GM12865 (cell line): ENCODE results near the gene RPIA.

Source experiments
- DNase-seq: peaks from one replicate; pipeline ENCODE4 v3.0.0; 2010; ENCODE audit warnings: low read depth
- H3K4me3 ChIP-seq: 2 replicates; pipeline ENCODE4 v1.5.1; 2011; ENCODE audit warnings: mild to moderate bottlenecking, low read depth, low read length, control low read depth
- CTCF ChIP-seq: IDR thresholded peaks from 2 replicates; pipeline ENCODE4 v1.5.1; 2011; ENCODE audit warnings: low read length, control low read depth, low read depth, inconsistent platforms; ENCODE audit not compliant: insufficient read depth; ENCODE audit errors: missing control alignments

RPIA gene

DNA sequence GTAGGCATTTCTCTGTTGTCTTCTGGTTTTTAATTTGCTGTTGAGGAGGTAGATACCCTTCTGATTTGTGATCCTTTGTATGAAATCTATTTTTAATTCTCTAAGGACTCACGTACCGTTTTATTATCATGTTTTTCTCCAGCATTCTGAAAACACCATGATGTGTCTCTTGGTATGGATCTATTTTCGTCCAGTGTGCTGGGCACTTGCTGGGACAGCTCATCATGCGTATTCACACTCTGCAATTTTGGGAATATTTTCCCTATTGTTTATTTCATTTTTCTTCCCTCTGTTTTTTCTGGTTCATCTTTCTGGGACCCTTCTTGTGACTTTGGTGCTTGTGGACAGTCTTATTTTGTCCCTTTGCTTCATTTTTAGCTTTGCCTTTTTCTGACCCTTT, 21.9 kb downstream of the RPIA start:
- TF ChIP-seq CTCF, result no peak
- H3K4me3 ChIP-seq, result no peak overlapping the region

DNA sequence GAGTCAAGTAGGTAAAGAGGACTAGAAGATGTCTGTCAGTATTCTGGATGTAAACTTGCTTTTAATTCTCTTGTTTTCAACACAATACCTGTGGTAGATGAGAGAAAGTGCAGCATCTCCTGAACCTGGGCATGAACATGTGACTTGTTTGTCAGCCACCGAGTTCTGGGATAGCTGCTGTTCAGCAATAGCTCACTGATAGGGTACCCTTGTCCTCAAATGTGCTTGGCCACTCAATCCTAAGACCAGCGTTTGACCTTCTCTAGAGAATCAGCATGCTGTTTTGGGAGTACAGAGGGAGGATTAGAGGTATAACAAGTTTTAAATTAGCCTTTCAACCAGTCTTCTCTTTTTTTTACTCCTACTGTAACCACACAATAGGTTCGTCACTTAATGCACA, 23.2 kb downstream of the RPIA start:
- no peak overlapping the region for H3K4me3 ChIP-seq
- TF ChIP-seq CTCF, result no peak
- no peak for DNase-seq

More for the DNA sequence above, 21.9 kb downstream of the RPIA start:
- DNase-seq, result no peak

DNA sequence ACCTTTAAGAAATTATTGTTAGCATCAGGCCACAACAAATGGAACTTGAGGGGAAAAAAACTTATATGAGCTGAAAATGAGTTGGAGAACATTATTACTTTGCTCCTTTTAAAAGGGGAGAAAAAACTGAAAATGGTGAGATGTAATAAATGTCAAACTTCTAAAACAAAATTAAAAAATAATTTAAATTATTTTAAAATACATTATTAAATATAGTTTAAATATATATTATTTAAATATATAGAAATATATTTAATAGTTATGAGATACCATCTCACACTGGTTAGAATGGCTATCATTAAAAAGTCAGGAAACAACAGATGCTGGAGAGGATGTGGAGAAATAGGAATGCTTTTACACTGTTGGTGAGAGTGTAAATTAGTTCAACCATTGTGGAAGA, 28.9 kb downstream of the RPIA start:
- H3K4me3 ChIP-seq, result no peak overlapping the region
- no peak for TF ChIP-seq CTCF
- no peak for DNase-seq

GRCh38 chr2:88721268-88721667, 29.8 kb downstream of the RPIA start:
- no peak overlapping the region for H3K4me3 ChIP-seq
- no peak for TF ChIP-seq CTCF

GRCh38 chr2:88724643-88725332, 33.3 kb downstream of the RPIA start:
- no peak for TF ChIP-seq CTCF
- DNase-seq, result no peak
- H3K4me3 ChIP-seq, result no peak overlapping the region

More at GRCh38 chr2:88721268-88721667, 29.8 kb downstream of the RPIA start:
- DNase-seq, result no peak

DNA sequence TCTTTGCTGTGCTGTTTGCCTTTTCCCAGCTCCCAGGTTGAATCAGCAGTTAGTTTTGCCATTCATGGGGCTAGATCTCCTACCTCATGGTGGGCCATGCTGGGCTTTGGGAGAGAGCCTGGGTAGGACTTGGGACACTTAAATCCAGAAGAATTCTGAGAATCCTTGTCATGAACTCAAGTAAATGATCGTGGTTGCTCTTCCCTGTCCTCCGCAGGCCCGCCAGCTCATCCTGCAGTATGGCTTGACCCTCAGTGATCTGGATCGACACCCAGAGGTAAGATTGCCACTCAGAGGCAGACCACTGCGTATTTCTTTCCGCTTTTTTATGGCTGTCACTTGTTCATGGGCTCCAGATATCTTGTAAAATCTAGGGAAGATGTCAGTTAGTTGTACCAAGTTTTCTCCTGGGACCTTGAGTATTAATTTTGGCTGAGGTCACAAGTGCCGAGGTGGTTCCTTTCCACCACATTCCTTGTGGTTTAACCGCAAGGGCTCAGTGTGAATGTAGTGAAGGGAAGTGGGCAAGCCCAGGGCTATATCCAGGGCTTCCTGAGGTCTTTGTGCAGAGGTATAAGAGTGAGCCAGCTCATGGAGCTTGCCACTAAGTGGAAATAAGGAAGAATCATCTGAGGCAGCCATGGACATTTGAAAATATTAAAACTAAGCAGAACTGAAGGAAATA, 37.7 kb downstream of the RPIA start:
- no peak for TF ChIP-seq CTCF
- H3K4me3 ChIP-seq, result no peak overlapping the region
- DNase-seq, result no peak
